H1 (cell line): ENCODE measurements around the gene THG1L. TPM values are rescaled to one million over a fixed set of nuclear protein-coding genes. Genes with fewer than 3 reads are reported as not detected.
"Not testable (repeated sequence)": the region's sequence is repeated elsewhere in the genome, so short reads cannot be mapped to it uniquely, and the experiment has no call there.

ENCODE experiments used
- CTCF ChIA-PET: fragments of 300-600 bp; sonication (Branson Sonifier 250); formaldehyde crosslinking; loops from one replicate; lab custom pipeline; 2021; ENCODE audit not compliant: partially characterized antibody; lab: Charles Lee
- POLR2A ChIA-PET: fragments of 300-600 bp; sonication (Branson Sonifier 250); formaldehyde crosslinking; loops from one replicate; lab custom pipeline; 2021; ENCODE audit warnings: inconsistent platforms; ENCODE audit not compliant: partially characterized antibody; lab: Charles Lee
- DNase-seq, 2 experiments: peaks; one replicate each; pipeline versions ENCODE4 v3.0.0 to v3.0.0-alpha.2; 2010 to 2022; ENCODE audit warnings: low spot score in 2 of 2, low read depth in 1 of 2, mixed read lengths in 1 of 2
- FAIRE-seq: peaks from 2 replicates; lab custom pipeline; 2011; peaks lifted over from hg19 to GRCh38; lab: Jason Lieb, UNC
- H2AFZ ChIP-seq: 2 replicates; pipeline ENCODE4 v1.8.1; 2012; ENCODE audit warnings: low read length, inconsistent platforms
- H2AK5ac ChIP-seq: 2 replicates; pipeline ENCODE4 v1.6.1; 2013; ENCODE audit warnings: low read depth, low read length
- H2BK120ac ChIP-seq: replicated peaks from 2 replicates; pipeline ENCODE3; 2013; ENCODE audit warnings: low read depth, low read length, inconsistent platforms
- H2BK12ac ChIP-seq: 2 replicates; pipeline ENCODE4 v1.6.1; 2013; ENCODE audit warnings: low read depth, low read length
- H2BK15ac ChIP-seq: 2 replicates; pipeline ENCODE4 v1.6.1; 2013; ENCODE audit warnings: low read length
- H2BK20ac ChIP-seq: 2 replicates; pipeline ENCODE4 v1.6.1; 2013; ENCODE audit warnings: low read length
- H2BK5ac ChIP-seq: 2 replicates; pipeline ENCODE4 v1.6.1; 2013; ENCODE audit warnings: low read depth, low read length
- H3K14ac ChIP-seq: 2 replicates; pipeline ENCODE4 v1.6.1; 2013; ENCODE audit warnings: inconsistent platforms; ENCODE audit not compliant: insufficient read length
- H3K18ac ChIP-seq: 2 replicates; pipeline ENCODE4 v1.6.1; 2013; ENCODE audit warnings: low read length; ENCODE audit errors: extremely low read depth
- H3K23ac ChIP-seq: 2 replicates; pipeline ENCODE4 v1.6.1; 2013; ENCODE audit warnings: inconsistent platforms; ENCODE audit not compliant: insufficient read length
- H3K23me2 ChIP-seq: 2 replicates; pipeline ENCODE4 v1.6.1; 2013; ENCODE audit warnings: low read depth, low read length
- H3K27ac ChIP-seq: 2 replicates; pipeline ENCODE4 v1.6.1; 2011; ENCODE audit warnings: low read depth, low read length, inconsistent platforms
- H3K27me3 ChIP-seq, 4 experiments: replicated peaks in 1 of 4; 1 replicate in 1 of 4; 2 replicates in 3 of 4; pipeline versions ENCODE4 v1.6.1 to v1.8.1; 2011 to 2013; ENCODE audit warnings: low read length in 3 of 4, mild to moderate bottlenecking in 3 of 4, inconsistent platforms in 2 of 4, mixed read lengths in 2 of 4, moderate library complexity in 1 of 4; ENCODE audit not compliant: control insufficient read depth in 3 of 4, insufficient read depth in 3 of 4; ENCODE audit errors: extremely low read depth in 1 of 4
- H3K36me3 ChIP-seq, 4 experiments: 2 replicates each; pipeline versions ENCODE4 v1.6.1 to v1.8.1; 2011 to 2013; ENCODE audit warnings: mild to moderate bottlenecking in 4 of 4, low read length in 3 of 4, moderate library complexity in 2 of 4, control low read depth in 1 of 4, inconsistent platforms in 1 of 4; ENCODE audit not compliant: insufficient read depth in 4 of 4, control insufficient read depth in 2 of 4
- H3K4ac ChIP-seq: replicated peaks from 2 replicates; pipeline ENCODE3; 2013; ENCODE audit warnings: low read length, low read depth, mixed read lengths, inconsistent platforms; ENCODE audit not compliant: insufficient read length
- H3K4me1 ChIP-seq, 4 experiments: replicated peaks in 1 of 4; 1 replicate in 1 of 4; 2 replicates in 3 of 4; pipeline versions ENCODE4 v1.6.1 to v1.8.1; 2011 to 2013; ENCODE audit warnings: low read length in 3 of 4, inconsistent platforms in 2 of 4, mixed read lengths in 1 of 4; ENCODE audit not compliant: insufficient read depth in 4 of 4, control insufficient read depth in 3 of 4
- H3K4me2 ChIP-seq, 2 experiments: 2 replicates each; pipeline versions ENCODE4 v1.6.1 to v1.8.1; 2011 to 2013; ENCODE audit warnings: low read depth in 2 of 2, low read length in 2 of 2, control low read depth in 1 of 2, inconsistent platforms in 1 of 2, mild to moderate bottlenecking in 1 of 2; ENCODE audit not compliant: insufficient read depth in 1 of 2
- H3K4me3 ChIP-seq, 4 experiments: fragments of 200-600, 300-600 bp in 1 of 4; sonication (generic), shearing (Covaris generic), sonication (Bioruptor Twin) in 1 of 4; 2 replicates each; pipeline versions ENCODE4 v1.5.1 to v1.8.1; 2011 to 2016; ENCODE audit warnings: low read length in 4 of 4, low read depth in 3 of 4, control low read depth in 2 of 4, inconsistent platforms in 2 of 4, mild to moderate bottlenecking in 2 of 4, mixed read lengths in 1 of 4, moderate library complexity in 1 of 4; ENCODE audit not compliant: insufficient read depth in 2 of 4; ENCODE audit errors: extremely low read depth in 1 of 4
- H3K56ac ChIP-seq: replicated peaks from 2 replicates; pipeline ENCODE3; 2013; ENCODE audit warnings: low read depth, mild to moderate bottlenecking, mixed read lengths, low read length, inconsistent platforms; ENCODE audit not compliant: insufficient read length
- H3K79me1 ChIP-seq: 2 replicates; pipeline ENCODE4 v1.6.1; 2013; ENCODE audit warnings: low read depth, low read length, control low read depth
- H3K79me2 ChIP-seq, 2 experiments: 2 replicates each; pipeline versions ENCODE4 v1.6.1 to v1.8.1; 2012 to 2013; ENCODE audit warnings: low read length in 2 of 2, mild to moderate bottlenecking in 2 of 2, inconsistent platforms in 1 of 2; ENCODE audit not compliant: insufficient read depth in 2 of 2, control insufficient read depth in 1 of 2
- H3K9ac ChIP-seq, 4 experiments: replicated peaks in 1 of 4; 1 replicate in 1 of 4; 2 replicates in 3 of 4; pipeline versions ENCODE4 v1.6.1 to v1.8.1; 2011 to 2013; ENCODE audit warnings: low read depth in 3 of 4, low read length in 3 of 4, control low read depth in 2 of 4, mild to moderate bottlenecking in 2 of 4, moderate library complexity in 2 of 4, inconsistent platforms in 1 of 4; ENCODE audit errors: extremely low read depth in 1 of 4
- H3K9me3 ChIP-seq, 2 experiments: 2 replicates each; pipeline versions ENCODE4 v1.6.1 to v1.8.1; 2012 to 2013; ENCODE audit warnings: mild to moderate bottlenecking in 2 of 2, moderate library complexity in 2 of 2, control low read depth in 1 of 2, inconsistent platforms in 1 of 2, low read depth in 1 of 2, low read length in 1 of 2, mixed read lengths in 1 of 2; ENCODE audit not compliant: insufficient read depth in 2 of 2
- H4K20me1 ChIP-seq, 2 experiments: replicated peaks in 1 of 2; 2 replicates each; pipeline versions ENCODE3 to v1.8.1; 2011 to 2013; ENCODE audit warnings: inconsistent platforms in 2 of 2, low read length in 2 of 2, mild to moderate bottlenecking in 1 of 2; ENCODE audit not compliant: insufficient read depth in 2 of 2, control insufficient read depth in 1 of 2
- H4K5ac ChIP-seq: 2 replicates; pipeline ENCODE4 v1.6.1; 2013; ENCODE audit warnings: low read length, low read depth, mixed read lengths, inconsistent platforms; ENCODE audit not compliant: insufficient read length
- H4K8ac ChIP-seq: 2 replicates; pipeline ENCODE4 v1.8.0; 2013; ENCODE audit warnings: mild to moderate bottlenecking, moderate library complexity, low read length, inconsistent platforms; ENCODE audit not compliant: insufficient read depth; ENCODE audit errors: extremely low read depth
- H4K91ac ChIP-seq: replicated peaks from 2 replicates; pipeline ENCODE3; 2013; ENCODE audit warnings: low read length, mixed read lengths, inconsistent platforms; ENCODE audit not compliant: insufficient read length
- TAF1 ChIP-seq: IDR thresholded peaks from 2 replicates; pipeline ENCODE4 v1.6.1; 2011; ENCODE audit warnings: mild to moderate bottlenecking, low read depth, low read length
- WGBS, 2 experiments: shearing (Covaris generic) in 1 of 2; methylation state at CpG; one replicate each; pipeline versions ENCODE4 v1.1.6 to v1.1.7; 2013 to 2015; ENCODE audit warnings: low lambda C conversion rate in 2 of 2, mixed read lengths in 2 of 2, inconsistent platforms in 1 of 2, low coverage in 1 of 2, missing lambda C conversion rate in 1 of 2; ENCODE audit not compliant: insufficient replicate concordance in 2 of 2, insufficient coverage in 1 of 2, insufficient read length in 1 of 2; ENCODE audit errors: extremely low coverage in 1 of 2, missing lambda C conversion rate in 1 of 2; 5-methylcytosine and 5-hydroxymethylcytosine counted together
- polyA plus RNA-seq, 7 experiments: library from polyadenylated mRNA; depleted of rRNA in 3 of 7; stranded (reverse) in 5 of 7; unstranded in 2 of 7; fragments of >200 nt in 5 of 7; fragments of 200-250 nt in 2 of 7; gene quantifications; 1 replicate in 5 of 7; 2 replicates in 1 of 7; 4 replicates in 1 of 7; pipeline versions ENCODE4 v1.2.1 to v1.2.3, GENCODE V29; 2011 to 2013; ENCODE audit warnings: missing spikeins in 2 of 7, mixed read lengths in 2 of 7
- total RNA-seq: library from RNA; stranded (reverse); fragmentation: NEBNext Ultra II Directional; extraction: Animal tissue kit (Norgen Biotek cat#: 25700); gene quantifications from 2 replicates; pipeline ENCODE4 v1.2.1, GENCODE V29; 2021

Gene THG1L
- total and polyA plus RNA-seq, 2 of the 8 experiments (the other 6 are each of a cell fraction or from before 2014, with no cell fraction given): 8.1 to 12.4 TPM

DNA sequence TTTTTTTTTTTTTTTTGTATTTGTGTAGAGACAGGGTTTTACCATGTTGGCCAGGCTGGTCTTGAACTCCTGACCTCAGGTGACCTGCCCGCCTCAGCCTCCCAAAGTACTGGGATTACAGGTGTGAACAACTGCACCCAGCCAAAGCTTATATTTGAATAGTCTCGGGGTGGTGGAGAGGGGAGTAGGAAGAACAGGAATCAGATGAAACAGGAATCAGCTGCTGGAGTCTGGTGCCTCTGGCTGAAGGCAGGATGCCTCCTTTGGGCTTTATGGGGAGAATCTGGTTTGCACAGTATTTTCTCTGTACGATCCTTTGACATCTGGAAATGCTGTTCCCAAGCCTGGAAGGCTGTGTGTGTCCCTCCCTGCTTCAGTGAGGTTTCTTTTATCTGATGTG lies 49.0 kb upstream of the THG1L start (continued):
- no peak for TF ChIP-seq TAF1

GRCh38 chr5:157686276-157687197 lies 44.7 kb upstream of the THG1L start:
- H4K8ac ChIP-seq, H2BK20ac ChIP-seq, H2BK12ac ChIP-seq, H2AK5ac ChIP-seq, H4K20me1 ChIP-seq, FAIRE-seq, CTCF ChIA-PET, H2AFZ ChIP-seq, H3K18ac ChIP-seq, H3K56ac ChIP-seq, H3K4me3 ChIP-seq, H2BK15ac ChIP-seq, H4K91ac ChIP-seq, H3K14ac ChIP-seq, H3K23me2 ChIP-seq, H3K4me2 ChIP-seq, H3K36me3 ChIP-seq, H3K79me2 ChIP-seq, H3K27me3 ChIP-seq, H2BK120ac ChIP-seq, H2BK5ac ChIP-seq, POLR2A ChIA-PET, H3K4me1 ChIP-seq, H3K4ac ChIP-seq, H4K5ac ChIP-seq, H3K9ac ChIP-seq, H3K23ac ChIP-seq, H3K27ac ChIP-seq, DNase-seq, H3K79me1 ChIP-seq: not testable (repeated sequence)
- 87% methylated on average over 14 of the region's 14 CpGs; no CpG with 5 or more reads in 1 of the 2 experiments for WGBS, 2 experiments
- H3K9me3 ChIP-seq: peaks cover 0 to 11% of the 10 kb centered on the region in 2 experiments; a peak in 1 of 4 replicates
